Activated CD4-positive, alpha-beta T cell treated with anti-CD3 and anti-CD28 coated beads, Interleukin-2, Interleukin-4, amounts not matched to agents 100 ng/mL and 50 ng/mL, durations not matched to agents 16 hours and 8 hours (primary cell): ENCODE results near the gene BIRC3.
A peak's percentile ranks its signal among the peaks of the same experiment; 100 is the strongest.
"Not testable (repeated sequence)": the region's sequence is repeated elsewhere in the genome, so short reads cannot be mapped to it uniquely, and the experiment has no call there.

ENCODE experiments used
- DNase-seq: peaks from one replicate; pipeline ENCODE4 v3.0.0-alpha.2; 2020; ENCODE audit warnings: low spot score

Gene BIRC3

DNA sequence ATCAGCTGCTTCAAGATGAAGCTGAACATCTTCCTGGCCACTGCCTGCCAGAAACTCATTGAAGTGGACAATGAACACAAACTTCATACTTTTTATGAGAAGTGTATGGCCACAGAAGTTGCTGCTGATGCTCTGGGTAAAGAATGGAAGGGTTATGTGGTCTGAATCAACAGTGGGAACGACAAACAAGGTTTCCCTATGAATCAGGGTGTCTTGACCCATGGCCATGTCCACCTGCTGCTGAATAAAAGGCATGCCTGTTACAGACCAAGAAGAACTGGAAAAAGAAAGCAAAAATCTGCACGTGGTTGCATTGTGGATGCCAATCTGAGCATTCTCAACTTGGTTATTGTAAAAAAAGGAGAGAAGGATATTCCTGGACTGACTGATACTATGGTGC, 22.2 kb upstream of the BIRC3 start:
- DNase-seq: no peak

DNA sequence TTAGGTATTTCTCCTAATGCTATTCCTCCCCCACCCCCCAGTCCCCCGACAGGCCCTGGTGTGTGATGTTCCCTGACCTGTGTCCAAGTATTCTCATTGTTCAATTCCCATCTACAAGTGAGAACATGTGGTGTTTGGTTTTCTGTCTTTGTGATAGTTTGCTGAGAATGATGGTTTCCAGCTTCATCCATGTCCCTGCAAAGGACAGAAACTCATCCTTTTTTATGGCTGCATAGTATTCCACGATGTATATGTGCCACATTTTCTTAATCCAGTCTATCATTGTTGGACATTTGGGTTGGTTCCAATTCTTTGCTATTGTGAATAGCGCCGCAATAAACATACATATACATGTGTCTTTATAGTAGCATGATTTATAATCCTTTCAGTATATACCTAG, 20.5 kb upstream of the BIRC3 start:
- DNase-seq: not testable (repeated sequence)

DNA sequence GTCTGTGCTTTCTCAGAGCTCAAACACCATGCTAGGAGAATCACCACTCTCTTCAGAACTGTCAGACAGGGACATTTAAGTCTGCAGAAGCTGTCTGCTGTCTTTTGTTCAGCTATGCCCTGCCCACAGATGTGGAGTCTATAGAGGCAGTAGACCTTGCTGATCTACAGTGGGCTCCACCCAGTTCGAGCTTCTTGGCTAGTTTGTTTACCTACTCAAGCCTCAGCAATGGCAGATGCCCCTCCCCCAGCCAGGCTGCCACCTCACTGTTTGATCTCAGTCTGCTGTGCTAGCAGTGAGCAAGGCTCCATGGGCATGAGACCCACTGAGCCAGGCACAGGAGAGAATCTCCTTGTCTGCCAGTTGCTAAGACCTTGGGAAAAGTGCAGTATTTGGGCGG, 16.4 kb upstream of the BIRC3 start:
- not testable (repeated sequence) for DNase-seq

DNA sequence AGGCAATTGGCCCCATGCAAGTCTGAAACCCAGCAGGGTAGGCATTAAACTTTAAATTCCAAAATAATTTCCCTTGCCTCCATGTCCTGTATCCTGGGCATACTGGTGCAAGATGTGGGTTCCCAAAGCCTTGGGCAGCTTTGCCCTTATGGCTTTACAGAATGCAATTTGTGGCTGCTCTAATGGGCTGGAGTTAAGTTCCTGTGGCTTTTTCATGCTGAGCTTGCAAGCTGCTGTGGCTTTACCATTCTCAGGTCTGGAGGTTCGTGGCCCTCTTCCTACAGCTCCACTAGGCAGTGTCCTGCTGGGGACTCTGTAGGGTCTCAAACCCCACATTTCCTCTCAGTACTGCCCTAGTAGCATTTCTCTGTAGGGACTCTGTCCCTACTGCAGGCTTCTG, 15.0 kb upstream of the BIRC3 start:
- no peak for DNase-seq

DNA sequence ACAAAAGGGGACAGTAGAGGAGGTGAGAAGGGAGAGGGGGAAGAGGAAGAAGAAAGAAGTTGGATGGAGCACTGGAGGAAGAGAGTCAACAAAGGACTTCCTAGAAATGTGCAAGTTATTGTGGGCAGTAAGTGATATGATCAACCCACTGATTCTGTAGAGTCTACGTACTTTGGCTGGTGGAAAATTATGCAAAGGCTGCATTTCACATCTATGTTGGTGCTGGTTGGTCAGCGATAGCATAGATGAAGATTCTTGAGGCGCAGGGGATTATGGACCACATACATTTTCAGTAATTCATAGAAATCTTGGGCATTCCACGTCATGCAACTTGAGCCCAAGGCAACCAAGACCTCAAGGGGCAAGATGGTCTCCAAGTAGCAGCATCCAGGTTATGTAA, 12.6 kb upstream of the BIRC3 start:
- no peak for DNase-seq

DNA sequence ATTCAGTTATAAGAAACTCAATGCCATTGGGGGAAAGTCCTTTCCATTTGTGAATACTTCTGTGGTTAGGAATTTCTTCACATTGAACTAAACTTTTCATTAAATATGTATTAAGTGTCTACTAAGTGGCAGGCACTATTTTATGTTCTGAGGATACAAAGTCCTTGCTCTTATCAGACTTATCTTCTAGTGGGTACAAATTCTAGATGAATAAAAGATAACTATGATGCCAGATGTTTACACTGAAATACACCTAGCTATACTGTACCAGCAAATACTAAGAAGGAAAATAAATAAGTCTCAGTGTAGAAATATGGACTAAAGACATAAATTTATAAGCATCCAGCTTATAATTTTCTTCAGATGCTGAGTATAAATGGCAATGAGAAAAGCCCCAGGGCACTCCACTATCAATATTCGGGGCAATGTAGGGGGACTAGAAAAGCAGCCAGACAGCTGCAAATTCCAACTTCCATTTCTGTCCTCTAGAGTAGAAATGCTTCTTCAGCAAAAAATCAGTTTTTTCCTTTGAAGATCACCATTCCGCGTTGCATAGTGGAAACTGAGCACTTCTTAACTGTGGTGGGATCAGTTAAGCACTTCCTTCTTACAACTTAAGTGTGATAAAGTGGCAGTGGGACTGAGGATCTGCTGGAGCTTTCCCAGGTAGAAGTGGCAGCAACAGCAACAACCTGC, 11.8 kb upstream of the BIRC3 start:
- no peak for DNase-seq

DNA sequence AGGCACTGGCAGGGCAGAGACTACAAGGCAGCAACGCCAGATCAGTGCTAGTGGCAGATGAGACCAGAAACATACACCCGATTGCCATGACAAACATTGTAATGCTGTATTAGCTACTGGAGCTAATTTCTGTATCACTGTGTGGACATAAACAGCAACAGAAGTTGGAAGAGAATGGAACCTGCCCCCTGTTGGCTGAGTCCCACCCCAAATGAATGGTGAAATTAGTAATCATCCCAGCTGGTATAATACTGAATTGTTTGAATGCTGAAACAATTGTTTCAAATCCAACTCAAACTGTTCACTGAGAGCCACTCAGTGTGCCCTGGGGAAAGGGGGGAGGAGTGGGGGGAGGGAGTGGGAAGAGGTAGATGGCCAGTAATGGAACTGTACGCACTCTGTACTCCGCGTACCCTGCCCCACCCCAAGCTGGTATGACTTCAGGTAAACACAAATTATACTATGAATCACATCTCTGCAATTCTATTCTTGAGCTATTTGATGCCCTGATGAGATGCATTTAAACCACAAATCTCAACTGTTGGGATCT, 11.2 kb upstream of the BIRC3 start:
- no peak for DNase-seq

DNA sequence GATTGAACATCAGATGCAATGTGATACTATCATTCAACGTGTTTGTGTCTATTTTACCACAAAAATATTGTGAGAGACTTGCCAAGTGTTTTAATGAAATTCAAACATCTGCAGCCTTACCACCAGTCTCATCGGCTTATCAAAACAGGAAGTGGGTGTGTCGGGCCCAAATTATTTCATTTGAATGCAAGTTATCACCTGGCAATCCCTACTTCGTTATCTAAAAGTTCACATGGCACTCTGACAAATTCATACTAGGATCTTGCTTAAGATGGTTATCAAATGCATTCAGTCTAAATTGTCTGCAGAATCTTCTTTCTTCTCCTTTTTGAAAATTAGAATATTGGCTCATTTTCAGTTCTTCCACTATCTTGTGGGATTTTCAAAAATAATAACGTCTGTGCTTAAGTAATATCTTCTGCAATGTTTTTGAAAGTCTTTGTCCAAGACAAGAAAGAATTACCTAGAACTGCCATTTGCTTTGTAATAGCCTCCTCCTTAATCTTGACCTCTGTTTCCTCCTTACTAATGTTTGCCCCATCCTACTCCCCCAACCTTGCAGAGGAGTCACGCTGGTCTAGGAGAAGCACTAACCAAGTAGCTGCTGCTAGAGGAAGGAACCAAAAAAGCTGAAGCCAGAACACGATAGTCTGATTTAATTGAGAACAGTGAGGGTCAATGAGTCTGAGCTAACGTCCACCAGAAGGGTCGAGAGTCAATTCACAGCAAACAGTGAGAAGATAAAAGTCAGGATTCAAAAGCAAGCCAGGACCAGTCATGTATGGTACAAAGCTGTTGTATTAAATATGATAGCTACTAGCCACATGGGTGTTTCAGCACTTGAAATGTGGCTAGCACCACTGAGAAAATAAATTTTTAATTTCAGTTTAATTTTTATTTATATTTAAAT, 10.2 kb upstream of the BIRC3 start:
- no peak for DNase-seq

DNA sequence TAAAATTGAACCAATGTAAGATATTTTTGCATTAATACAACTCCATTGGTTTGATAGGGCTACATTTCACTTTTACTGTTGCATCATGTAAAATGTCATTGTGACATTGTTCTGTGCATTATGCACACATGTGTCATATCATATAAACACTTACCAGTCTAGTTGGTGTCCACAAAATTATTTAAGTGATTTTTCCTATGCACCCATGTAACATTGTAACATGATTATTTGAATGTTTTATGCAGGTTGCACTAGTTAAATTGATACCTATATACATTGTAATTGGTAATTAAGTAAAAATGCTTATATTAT, 9.6 kb upstream of the BIRC3 start:
- DNase-seq: no peak

DNA sequence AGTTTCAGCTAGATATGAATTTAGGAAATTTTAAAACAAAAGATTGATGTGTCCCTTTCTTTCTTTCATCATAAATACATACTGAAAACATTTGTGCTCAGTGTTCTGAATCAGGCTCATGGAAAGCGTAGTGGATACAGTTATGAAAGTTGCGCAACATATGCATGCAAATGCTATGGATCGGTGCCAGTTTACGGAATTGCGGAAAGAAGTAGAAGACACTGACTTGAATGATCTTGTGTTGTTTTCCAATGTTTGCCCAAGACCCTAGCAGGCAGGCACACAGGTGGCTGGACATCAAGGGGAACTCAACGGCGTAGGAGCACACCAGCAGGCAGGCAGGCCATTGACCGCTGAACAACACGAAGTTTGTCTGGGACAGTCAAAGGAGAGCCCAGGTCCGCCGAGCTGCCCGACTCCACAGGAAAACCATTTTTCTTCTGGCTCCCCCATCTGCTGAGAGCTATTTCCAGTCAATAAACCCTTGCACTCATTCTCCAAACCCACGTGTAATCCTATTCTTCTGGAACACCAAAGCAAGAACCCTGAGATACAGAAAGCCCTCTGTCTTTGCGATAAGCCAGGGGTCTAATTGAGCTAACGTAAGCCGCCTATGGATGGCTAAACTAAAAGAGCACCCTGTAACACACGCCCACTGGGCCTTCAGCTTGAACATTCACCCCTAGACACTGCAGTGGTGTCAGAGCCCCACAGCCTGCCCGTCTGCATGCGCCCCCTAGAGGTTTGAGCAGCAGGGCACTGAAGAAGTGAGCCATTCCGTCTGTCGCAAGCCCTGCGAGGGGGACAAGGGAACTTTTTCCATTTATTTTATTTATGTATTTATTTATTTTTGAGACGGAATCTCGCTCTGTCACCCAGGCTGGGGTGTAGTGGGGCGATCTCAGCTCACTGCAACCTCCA, 7.4 kb upstream of the BIRC3 start:
- no peak for DNase-seq

DNA sequence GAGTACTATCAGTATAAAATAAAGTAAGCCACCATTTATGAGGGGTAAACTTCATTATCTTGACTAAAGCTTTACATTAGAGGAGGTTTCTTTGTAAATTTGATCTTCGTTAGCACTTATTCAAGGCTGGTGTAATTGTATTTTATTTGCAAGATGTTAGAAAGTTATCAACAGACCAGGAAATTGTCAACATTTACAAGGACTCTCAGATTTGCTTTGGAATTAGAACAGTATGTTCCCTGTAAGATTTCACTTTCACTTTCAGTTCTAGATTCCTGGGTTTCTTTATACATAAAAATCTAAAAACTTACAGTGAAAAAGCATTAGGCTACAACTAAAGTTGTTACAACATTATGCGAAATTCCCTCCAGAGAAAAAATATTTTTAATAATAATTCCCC, 4.6 kb upstream of the BIRC3 start:
- no peak for DNase-seq

DNA sequence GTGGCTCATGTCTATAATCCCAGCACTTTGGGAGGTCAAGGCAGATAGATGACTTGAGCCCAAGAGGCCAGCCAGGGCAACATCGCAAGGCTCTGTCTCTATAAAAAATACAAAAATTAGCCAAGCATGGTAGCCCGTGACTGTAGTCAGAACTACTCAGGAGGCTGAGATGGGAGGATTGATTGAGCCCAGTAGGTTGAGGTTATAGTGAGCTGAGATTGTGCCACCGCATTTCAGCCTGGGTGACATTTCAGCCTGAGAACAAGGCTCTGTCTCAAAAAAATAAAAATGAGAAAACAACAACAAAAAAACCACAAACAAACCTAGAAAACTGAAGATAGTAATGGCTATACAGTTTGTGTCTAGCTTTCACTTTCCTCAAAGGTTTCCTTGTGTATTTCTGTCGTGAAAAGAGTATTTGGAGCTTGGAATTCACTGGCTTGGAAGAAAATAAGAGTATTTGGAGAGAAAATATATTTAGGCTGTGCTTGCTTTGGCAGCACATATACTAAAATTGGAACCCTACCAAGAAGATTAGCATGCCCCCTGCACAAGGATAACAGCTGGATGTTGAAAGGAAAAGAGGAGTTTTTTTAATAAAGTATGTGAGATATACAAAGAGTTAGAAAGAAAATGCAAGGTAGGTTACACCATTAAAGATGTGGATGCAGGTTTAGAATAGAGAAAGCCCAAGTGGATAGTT, 3.9 kb upstream of the BIRC3 start:
- DNase-seq: no peak

DNA sequence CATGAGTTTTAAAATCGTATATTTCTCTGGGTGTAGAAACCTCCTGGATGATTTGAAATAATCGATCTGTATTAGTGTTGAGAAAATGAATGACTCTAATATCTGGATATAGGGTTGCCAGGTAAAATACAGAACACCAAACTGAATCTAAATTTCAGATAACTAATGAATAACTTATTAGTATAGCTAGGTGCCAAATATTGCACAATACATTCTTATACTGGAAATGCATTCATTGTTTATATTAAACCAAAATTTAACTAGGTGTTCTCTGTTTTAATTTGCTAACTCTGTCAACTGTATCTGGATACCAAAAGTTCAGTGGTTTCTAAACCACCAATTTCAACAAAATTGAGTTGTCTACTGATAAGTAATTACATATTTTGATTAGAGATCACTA, 2.5 kb upstream of the BIRC3 start:
- DNase-seq: no peak

DNA sequence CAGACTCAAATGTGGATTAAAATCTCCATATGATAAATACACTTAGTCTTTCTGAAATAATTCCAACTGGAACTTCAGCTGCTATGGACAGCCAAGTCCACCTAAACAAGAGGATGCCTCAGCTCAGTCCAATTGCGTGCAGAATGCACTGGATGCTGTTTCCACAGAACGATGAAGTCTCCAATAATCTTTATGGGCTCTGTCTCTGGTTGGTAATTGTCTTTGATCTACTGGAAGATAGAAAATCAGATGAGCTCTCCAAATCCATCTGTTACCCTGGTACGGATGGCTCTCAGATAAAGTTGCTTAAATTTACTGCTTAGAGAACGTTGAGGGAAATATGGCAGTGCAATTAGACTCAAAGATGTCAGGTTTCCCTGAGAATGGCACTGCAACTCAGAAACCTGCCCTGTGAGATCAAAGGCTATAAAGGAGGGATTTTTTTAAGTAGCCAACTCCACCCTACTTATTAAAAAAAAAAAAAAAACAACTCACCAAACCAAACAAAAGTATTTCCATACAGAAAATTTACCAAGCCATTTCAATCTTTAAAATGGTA, 859 bp upstream of the BIRC3 start:
- DNase-seq: no peak

DNA sequence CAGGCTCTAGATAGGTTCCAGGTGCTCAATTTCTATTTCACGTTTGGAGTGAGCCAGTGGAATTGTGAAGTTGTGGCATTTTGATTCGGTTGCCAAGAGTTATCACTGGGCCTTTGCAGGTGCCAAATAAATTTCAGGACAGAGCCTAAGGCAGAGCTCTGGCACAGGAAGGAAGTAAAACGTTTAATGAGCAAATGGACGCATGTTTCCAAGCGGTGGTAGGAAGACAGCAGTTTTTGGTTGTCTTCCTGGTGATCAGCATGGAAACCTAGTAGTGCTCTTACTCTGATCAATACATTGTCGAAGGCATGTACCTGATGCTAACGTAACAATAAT, 452 bp downstream of the BIRC3 start:
- DNase-seq: no peak

DNA sequence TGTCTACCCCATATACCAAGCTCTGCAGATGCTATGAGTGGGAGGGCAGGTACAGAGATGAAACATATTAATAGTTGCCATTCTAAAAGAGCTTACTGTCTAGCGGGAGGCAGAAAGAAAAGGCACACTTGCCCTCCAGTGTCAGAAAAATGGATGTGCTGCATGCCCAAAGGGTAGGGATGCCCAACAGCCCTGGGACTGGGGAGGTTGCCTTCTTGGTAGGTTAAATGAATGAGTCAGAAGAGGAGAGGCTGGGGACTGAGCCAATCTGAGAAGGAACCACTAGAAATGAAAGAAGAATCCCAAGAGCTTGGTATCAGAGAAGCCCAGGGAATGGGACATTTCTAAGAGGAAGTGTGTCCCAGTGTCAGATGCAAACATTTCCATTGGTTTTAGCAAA, 1.2 kb downstream of the BIRC3 start:
- peak; percentile 79 for DNase-seq

DNA sequence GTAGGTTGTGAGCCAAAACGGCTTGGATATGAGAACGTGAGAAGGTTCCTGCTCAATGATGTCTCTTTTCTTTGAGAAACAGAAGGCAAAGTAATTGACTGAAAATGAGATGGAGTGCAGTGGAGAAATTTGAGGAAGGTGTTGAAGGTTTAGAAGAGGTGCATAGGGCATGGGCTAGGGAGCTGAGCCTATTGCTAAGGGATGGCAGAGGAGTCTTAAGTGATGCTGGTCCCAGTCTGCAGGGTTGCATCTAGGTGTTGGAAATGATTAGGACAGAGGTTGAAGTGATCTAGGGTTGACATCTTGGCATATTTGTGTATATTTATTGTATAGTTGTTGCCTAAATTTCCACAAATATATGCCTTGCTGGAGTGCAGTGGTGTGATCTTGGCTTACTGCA, 2.3 kb downstream of the BIRC3 start:
- DNase-seq: no peak

DNA sequence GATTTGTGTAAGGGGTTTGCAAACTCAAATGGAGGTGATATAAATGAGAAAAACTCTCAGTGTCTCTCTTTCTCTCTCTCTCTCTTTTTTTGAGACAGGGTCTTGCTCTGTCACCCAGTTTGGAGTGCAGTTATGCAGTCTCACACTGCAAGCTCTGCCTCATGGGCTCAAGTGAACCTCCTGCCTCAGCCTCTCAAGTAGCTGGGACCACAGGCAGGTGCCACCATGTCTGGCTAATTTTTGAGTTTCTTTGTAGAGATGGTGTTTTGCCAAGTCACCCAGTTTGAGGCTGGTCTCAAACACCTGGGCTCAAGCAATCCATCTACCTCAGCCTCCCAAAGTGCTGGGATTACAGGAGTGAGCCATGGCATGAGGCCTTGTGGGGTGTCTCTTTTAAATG, 2.9 kb downstream of the BIRC3 start:
- no peak for DNase-seq

DNA sequence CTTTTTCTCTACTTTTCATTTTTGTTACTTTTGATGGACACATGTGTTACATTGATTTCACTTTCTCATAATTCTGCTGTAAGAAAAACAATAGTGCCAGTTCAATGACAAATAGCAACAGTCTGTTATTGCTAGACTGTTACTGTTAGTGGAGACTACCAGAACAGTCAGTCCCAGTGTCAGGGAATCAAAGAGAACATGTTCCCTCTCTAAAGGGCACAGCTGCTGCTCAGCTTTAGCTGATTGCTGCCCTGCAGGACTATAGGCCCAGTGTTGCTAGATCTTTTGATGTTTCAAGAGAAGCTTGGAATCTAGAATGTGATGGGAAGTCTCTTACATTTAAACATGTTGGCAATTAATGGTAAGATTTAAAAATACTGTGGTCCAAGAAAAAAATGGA, 3.4 kb downstream of the BIRC3 start:
- no peak for DNase-seq

DNA sequence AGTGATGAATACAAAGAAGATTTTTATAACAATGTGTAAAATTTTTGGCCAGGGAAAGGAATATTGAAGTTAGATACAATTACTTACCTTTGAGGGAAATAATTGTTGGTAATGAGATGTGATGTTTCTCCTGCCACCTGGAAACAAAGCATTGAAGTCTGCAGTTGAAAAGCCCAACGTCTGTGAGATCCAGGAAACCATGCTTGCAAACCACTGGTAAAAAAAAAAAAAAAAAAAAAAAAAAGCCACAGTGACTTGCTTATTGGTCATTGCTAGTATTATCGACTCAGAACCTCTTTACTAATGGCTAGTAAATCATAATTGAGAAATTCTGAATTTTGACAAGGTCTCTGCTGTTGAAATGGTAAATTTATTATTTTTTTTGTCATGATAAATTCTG, 5.3 kb downstream of the BIRC3 start:
- no peak for DNase-seq

DNA sequence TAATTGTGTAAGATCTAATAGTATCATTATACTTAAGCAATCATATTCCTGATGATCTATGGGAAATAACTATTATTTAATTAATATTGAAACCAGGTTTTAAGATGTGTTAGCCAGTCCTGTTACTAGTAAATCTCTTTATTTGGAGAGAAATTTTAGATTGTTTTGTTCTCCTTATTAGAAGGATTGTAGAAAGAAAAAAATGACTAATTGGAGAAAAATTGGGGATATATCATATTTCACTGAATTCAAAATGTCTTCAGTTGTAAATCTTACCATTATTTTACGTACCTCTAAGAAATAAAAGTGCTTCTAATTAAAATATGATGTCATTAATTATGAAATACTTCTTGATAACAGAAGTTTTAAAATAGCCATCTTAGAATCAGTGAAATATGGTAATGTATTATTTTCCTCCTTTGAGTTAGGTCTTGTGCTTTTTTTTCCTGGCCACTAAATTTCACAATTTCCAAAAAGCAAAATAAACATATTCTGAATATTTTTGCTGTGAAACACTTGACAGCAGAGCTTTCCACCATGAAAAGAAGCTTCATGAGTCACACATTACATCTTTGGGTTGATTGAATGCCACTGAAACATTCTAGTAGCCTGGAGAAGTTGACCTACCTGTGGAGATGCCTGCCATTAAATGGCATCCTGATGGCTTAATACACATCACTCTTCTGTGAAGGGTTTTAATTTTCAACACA, 6.4 kb downstream of the BIRC3 start:
- no peak for DNase-seq
